ENCODE data around the gene ANKS3.

ANKS3 gene

GRCh38 chr16:4679850-4680636, 54.0 kb downstream of the ANKS3 start:
- H3K9ac ChIP-seq (ENCODE audit: low read length), result no peak overlapping the region
- H3K27me3 ChIP-seq (ENCODE audit: low read depth, low read length), result no peaks in the 10 kb centered on the region
- no peak overlapping the region for H2AFZ ChIP-seq (ENCODE audit: low read depth, low read length)
- H3K4me3 ChIP-seq (ENCODE audit: low read length), result no peak overlapping the region
- TF ChIP-seq EZH2phosphoT487 (IDR thresholded peaks at IDR 0.05; ENCODE audit: low read depth) (no peak), CTCF (IDR thresholded peaks at IDR 0.05; ENCODE audit: low read depth, low read length) (no peak)
- no peak overlapping the region for H3K27ac ChIP-seq (ENCODE audit: low read length)
- no peaks in the 10 kb centered on the region for H3K4me1 ChIP-seq (ENCODE audit: low read length)
- H3K79me2 ChIP-seq (ENCODE audit: low read length), result no peaks in the 10 kb centered on the region
- no peaks in the 10 kb centered on the region for H4K20me1 ChIP-seq (ENCODE audit: insufficient read depth, low read length)
- H3K36me3 ChIP-seq (replicated peaks; ENCODE audit: low read depth, low read length), result peaks cover 4% of the 10 kb centered on the region
- no peaks in the 10 kb centered on the region for H3K9me3 ChIP-seq (ENCODE audit: insufficient read depth, low read length)
- H3K4me2 ChIP-seq (ENCODE audit: low read length), result no peak overlapping the region

GRCh38 chr16:4679156-4679849, 54.8 kb downstream of the ANKS3 start:
- H3K4me2 ChIP-seq (ENCODE audit: low read length), result no peak overlapping the region
- no peak overlapping the region for H2AFZ ChIP-seq (ENCODE audit: low read depth, low read length)
- no peaks in the 10 kb centered on the region for H3K9me3 ChIP-seq (ENCODE audit: insufficient read depth, low read length)
- H3K36me3 ChIP-seq (replicated peaks; ENCODE audit: low read depth, low read length), result peaks cover 4% of the 10 kb centered on the region
- H3K9ac ChIP-seq (ENCODE audit: low read length), result no peak overlapping the region
- H3K79me2 ChIP-seq (ENCODE audit: low read length), result no peaks in the 10 kb centered on the region
- no peaks in the 10 kb centered on the region for H4K20me1 ChIP-seq (ENCODE audit: insufficient read depth, low read length)
- no peaks in the 10 kb centered on the region for H3K27me3 ChIP-seq (ENCODE audit: low read depth, low read length)
- H3K4me1 ChIP-seq (ENCODE audit: low read length), result no peaks in the 10 kb centered on the region
- TF ChIP-seq CTCF (IDR thresholded peaks at IDR 0.05; ENCODE audit: low read depth, low read length) (no peak), EZH2phosphoT487 (IDR thresholded peaks at IDR 0.05; ENCODE audit: low read depth) (no peak)
- H3K27ac ChIP-seq (ENCODE audit: low read length), result no peak overlapping the region
- H3K4me3 ChIP-seq (ENCODE audit: low read length), result no peak overlapping the region

- Histone ChIP-seq H3K4me3 (ENCODE audit: low read length) (no peak overlapping the region), H3K36me3 (replicated peaks; ENCODE audit: low read depth, low read length) (peaks cover 5% of the 10 kb centered on the region), H3K79me2 (ENCODE audit: low read length) (no peaks in the 10 kb centered on the region), H3K9ac (ENCODE audit: low read length) (no peak overlapping the region), H3K4me2 (ENCODE audit: low read length) (no peak overlapping the region), H3K27me3 (ENCODE audit: low read depth, low read length) (no peaks in the 10 kb centered on the region), H4K20me1 (ENCODE audit: insufficient read depth, low read length) (no peaks in the 10 kb centered on the region), H3K9me3 (ENCODE audit: insufficient read depth, low read length) (no peaks in the 10 kb centered on the region), H3K4me1 (ENCODE audit: low read length) (no peaks in the 10 kb centered on the region), H3K27ac (ENCODE audit: low read length) (no peak overlapping the region), H2AFZ (ENCODE audit: low read depth, low read length) (no peak overlapping the region)
- TF ChIP-seq EZH2phosphoT487 (IDR thresholded peaks at IDR 0.05; ENCODE audit: low read depth) (no peak), CTCF (IDR thresholded peaks at IDR 0.05; ENCODE audit: low read depth, low read length) (no peak)
These were observed 55.5 kb downstream of the ANKS3 start for GRCh38 chr16:4678596-4678995.

GRCh38 chr16:4677994-4678393, 56.1 kb downstream of the ANKS3 start:
- Histone ChIP-seq H2AFZ (ENCODE audit: low read depth, low read length) (no peak overlapping the region), H3K27ac (ENCODE audit: low read length) (no peak overlapping the region), H3K4me3 (ENCODE audit: low read length) (no peak overlapping the region), H3K79me2 (ENCODE audit: low read length) (no peaks in the 10 kb centered on the region), H3K36me3 (replicated peaks; ENCODE audit: low read depth, low read length) (peaks cover 6% of the 10 kb centered on the region), H3K9ac (ENCODE audit: low read length) (no peak overlapping the region), H3K9me3 (ENCODE audit: insufficient read depth, low read length) (no peaks in the 10 kb centered on the region), H4K20me1 (ENCODE audit: insufficient read depth, low read length) (no peaks in the 10 kb centered on the region), H3K4me1 (ENCODE audit: low read length) (no peaks in the 10 kb centered on the region), H3K27me3 (ENCODE audit: low read depth, low read length) (no peaks in the 10 kb centered on the region), H3K4me2 (ENCODE audit: low read length) (no peak overlapping the region)
- no peak for TF ChIP-seq CTCF (IDR thresholded peaks at IDR 0.05; ENCODE audit: low read depth, low read length)
- no peak for TF ChIP-seq EZH2phosphoT487 (IDR thresholded peaks at IDR 0.05; ENCODE audit: low read depth)

Measured in OCI-LY3 (cell line).